Measurements from ENCODE around the gene SNAPC4.

SNAPC4 gene

GRCh38 chr9:136357202-136357725 is 42.7 kb downstream of the SNAPC4 start:
- Histone ChIP-seq H3K4me1 (no peaks in the 10 kb centered on the region), H3K9me3 (ENCODE audit: control insufficient read depth, low read length) (no peaks in the 10 kb centered on the region), H3K27me3 (ENCODE audit: control insufficient read depth, insufficient read depth, low read length) (no peaks in the 10 kb centered on the region), H2AFZ (no peak overlapping the region), H3K79me2 (no peaks in the 10 kb centered on the region), H3K36me3 (ENCODE audit: control insufficient read depth, insufficient read depth, low read length) (no peaks in the 10 kb centered on the region), H3K27ac (no peak overlapping the region), H3K4me2 (ENCODE audit: low read length) (no peak overlapping the region), H3K9ac (no peak overlapping the region), H3K4me3 (ENCODE audit: low read depth, low read length) (no peak overlapping the region)
- no peak for TF ChIP-seq CTCF (IDR thresholded peaks at IDR 0.05)

- Histone ChIP-seq H3K9me3 (ENCODE audit: control insufficient read depth, low read length) (no peaks in the 10 kb centered on the region), H3K4me2 (ENCODE audit: low read length) (no peak overlapping the region), H3K4me1 (no peaks in the 10 kb centered on the region), H3K27me3 (ENCODE audit: control insufficient read depth, insufficient read depth, low read length) (no peaks in the 10 kb centered on the region), H3K27ac (no peak overlapping the region), H3K79me2 (no peaks in the 10 kb centered on the region), H3K36me3 (ENCODE audit: control insufficient read depth, insufficient read depth, low read length) (no peaks in the 10 kb centered on the region), H2AFZ (no peak overlapping the region), H3K9ac (no peak overlapping the region), H3K4me3 (ENCODE audit: low read depth, low read length) (no peak overlapping the region)
- no peak for TF ChIP-seq CTCF (IDR thresholded peaks at IDR 0.05)
Observed at GRCh38 chr9:136355616-136356557, 44.1 kb downstream of the SNAPC4 start.

GRCh38 chr9:136354592-136355085 is 45.3 kb downstream of the SNAPC4 start:
- Histone ChIP-seq H3K79me2 (no peaks in the 10 kb centered on the region), H3K27ac (no peak overlapping the region), H3K9ac (no peak overlapping the region), H3K4me3 (ENCODE audit: low read depth, low read length) (no peak overlapping the region), H3K36me3 (ENCODE audit: control insufficient read depth, insufficient read depth, low read length) (no peaks in the 10 kb centered on the region), H3K4me1 (no peaks in the 10 kb centered on the region), H3K4me2 (ENCODE audit: low read length) (no peak overlapping the region), H3K9me3 (ENCODE audit: control insufficient read depth, low read length) (no peaks in the 10 kb centered on the region), H3K27me3 (ENCODE audit: control insufficient read depth, insufficient read depth, low read length) (no peaks in the 10 kb centered on the region), H2AFZ (no peak overlapping the region)
- TF ChIP-seq CTCF (IDR thresholded peaks at IDR 0.05): no peak

GRCh38 chr9:136353757-136354488 is 46.0 kb downstream of the SNAPC4 start:
- no peak overlapping the region for H3K27ac ChIP-seq
- H3K9me3 ChIP-seq (ENCODE audit: control insufficient read depth, low read length): no peaks in the 10 kb centered on the region
- no peaks in the 10 kb centered on the region for H3K79me2 ChIP-seq
- H3K27me3 ChIP-seq (ENCODE audit: control insufficient read depth, insufficient read depth, low read length): no peaks in the 10 kb centered on the region
- H3K4me1 ChIP-seq: no peaks in the 10 kb centered on the region
- H3K4me2 ChIP-seq (ENCODE audit: low read length): no peak overlapping the region
- H3K4me3 ChIP-seq (ENCODE audit: low read depth, low read length): no peak overlapping the region
- H3K9ac ChIP-seq: no peak overlapping the region
- H2AFZ ChIP-seq: no peak overlapping the region
- no peak for TF ChIP-seq CTCF (IDR thresholded peaks at IDR 0.05)
- H3K36me3 ChIP-seq (ENCODE audit: control insufficient read depth, insufficient read depth, low read length): no peaks in the 10 kb centered on the region
